ENCODE results near the gene SNX17.

DNA sequence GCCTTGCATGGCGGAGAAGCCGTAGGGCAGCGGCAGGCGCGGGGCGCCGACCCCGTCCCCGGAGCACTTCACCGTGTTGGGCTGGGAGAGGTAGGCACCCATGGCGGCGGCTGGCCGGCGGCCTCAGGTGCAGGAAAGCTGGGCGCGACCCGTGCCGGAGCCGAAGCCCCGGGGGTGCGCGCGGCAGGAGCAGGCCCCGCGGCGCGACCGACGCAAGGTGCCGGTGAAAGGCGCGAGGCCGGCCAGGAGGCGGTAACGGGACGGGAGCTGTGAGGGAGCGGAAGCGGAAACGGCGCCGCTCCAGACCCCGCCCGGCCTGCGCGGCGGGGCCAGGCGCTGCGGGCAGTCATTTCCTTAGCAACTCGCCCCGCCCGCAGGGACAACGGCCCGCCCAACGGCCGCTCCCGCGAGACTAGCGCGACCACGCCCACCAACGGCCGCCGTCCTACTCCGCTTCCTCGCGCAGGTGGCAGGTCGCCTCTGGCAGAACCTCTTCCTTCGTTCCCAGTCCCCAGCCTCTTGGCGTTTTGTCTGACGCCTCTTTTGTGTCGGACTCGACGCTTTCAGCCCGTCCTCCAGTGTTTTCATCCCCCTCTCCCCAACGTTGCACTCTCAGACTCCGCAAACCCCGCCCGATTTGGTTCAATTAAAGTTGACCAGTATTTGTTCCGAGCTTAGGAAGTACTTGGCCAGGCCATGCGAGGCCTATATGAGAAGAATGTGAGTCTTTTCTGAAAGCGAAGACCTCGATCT is 39.1 kb downstream of the SNX17 start, which contains the start of gene PPM1G:
- TF ChIP-seq CTCF (IDR thresholded peaks at IDR 0.05) (no peak), POLR2A (IDR thresholded peaks at IDR 0.05) (peak; percentile 73), EP300 (IDR thresholded peaks at IDR 0.05; ENCODE audit: low read depth) (no peak)

All from transverse colon (tissue), 3 donors.